GM19463 (cell line): ENCODE data around the gene UGT2A3.
"Not testable (repeated sequence)": the region's sequence is repeated elsewhere in the genome, so short reads cannot be mapped to it uniquely, and the experiment has no call there.

Experiments used
- ATAC-seq: cut with Tn5 transposase; IDR thresholded peaks from one replicate; pipeline ENCODE4 v1.9.1; 2021; ENCODE audit warnings: mild to moderate bottlenecking, moderate library complexity; ENCODE audit not compliant: unreplicated experiment

The UGT2A3 gene

GRCh38 chr4:68951078-68951805 lies at the start of gene UGT2A3:
Gene UGT2A3 (minus strand): TSS chr4:68951804. CDS start chr4:68951760, 44 bp downstream.
- ATAC-seq: peak; percentile 79

- ATAC-seq: no peak
Observed at GRCh38 chr4:68997040-68997439, 45.4 kb upstream of the UGT2A3 start.

- peak; percentile 41 for ATAC-seq
Observed at GRCh38 chr4:68995292-68995691, 43.7 kb upstream of the UGT2A3 start.

GRCh38 chr4:68987007-68987406 lies 35.4 kb upstream of the UGT2A3 start:
- peak; percentile 87 for ATAC-seq

- no peak for ATAC-seq
Observed at GRCh38 chr4:68985442-68985841, 33.8 kb upstream of the UGT2A3 start.

- ATAC-seq: no peak
Observed at GRCh38 chr4:68984947-68985346, 33.3 kb upstream of the UGT2A3 start.

GRCh38 chr4:68963374-68963773 lies 11.8 kb upstream of the UGT2A3 start:
- ATAC-seq: no peak

GRCh38 chr4:68962868-68963267 lies 11.3 kb upstream of the UGT2A3 start:
- ATAC-seq: no peak

GRCh38 chr4:68960294-68961163 lies 8.9 kb upstream of the UGT2A3 start:
- ATAC-seq: no peak

GRCh38 chr4:68959085-68959484 lies 7.5 kb upstream of the UGT2A3 start:
- not testable (repeated sequence) for ATAC-seq

- ATAC-seq: no peak
Observed at GRCh38 chr4:68954126-68954525, 2.5 kb upstream of the UGT2A3 start.

GRCh38 chr4:68953056-68953596 lies 1.5 kb upstream of the UGT2A3 start:
- no peak for ATAC-seq

GRCh38 chr4:68951806-68952585 lies 392 bp upstream of the UGT2A3 start:
- peak; percentile 41 for ATAC-seq

- ATAC-seq: no peak
Observed at GRCh38 chr4:68950033-68950432, 1.6 kb downstream of the UGT2A3 start.

- ATAC-seq: no peak
Observed at GRCh38 chr4:68948985-68949384, 2.6 kb downstream of the UGT2A3 start.

- ATAC-seq: no peak
Observed at GRCh38 chr4:68948044-68948743, 3.4 kb downstream of the UGT2A3 start.

- ATAC-seq: no peak
Observed at GRCh38 chr4:68929076-68929737, 22.4 kb downstream of the UGT2A3 start.

- no peak for ATAC-seq
Observed at GRCh38 chr4:68927165-68927564, 24.4 kb downstream of the UGT2A3 start.

GRCh38 chr4:68922202-68922601 lies 29.4 kb downstream of the UGT2A3 start:
- not testable (repeated sequence) for ATAC-seq

- no peak for ATAC-seq
Observed at GRCh38 chr4:68921051-68921450, 30.6 kb downstream of the UGT2A3 start.
